Ammon's horn (tissue), 1 donor: Measurements from ENCODE around the gene DPM3.
"Not testable (repeated sequence)": the region's sequence is repeated elsewhere in the genome, so short reads cannot be mapped to it uniquely, and the experiment has no call there.

Source experiments
- DNase-seq: peaks from one replicate; pipeline ENCODE4 v3.0.0-alpha.2; 2016; ENCODE audit warnings: low spot score

The DPM3 gene

DNA sequence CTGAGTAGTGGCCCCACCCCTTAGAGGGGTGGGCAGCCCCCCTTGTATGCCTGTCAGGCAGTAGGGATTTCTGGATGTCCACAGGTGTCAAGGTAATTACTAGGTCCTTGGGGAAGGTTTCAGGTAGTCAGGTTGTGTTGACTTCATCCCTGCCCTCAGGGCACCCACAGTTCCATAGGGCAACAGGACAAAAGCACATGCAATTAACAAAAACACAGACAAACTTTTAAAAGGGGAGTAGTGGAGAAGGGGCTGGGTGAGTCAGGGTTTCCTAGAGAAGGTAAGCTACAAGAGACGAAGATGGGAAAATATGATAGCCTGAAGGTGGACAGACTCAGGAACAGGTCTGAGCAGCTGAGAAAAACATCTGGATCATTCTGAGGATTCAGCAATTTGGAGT, 18.7 kb upstream of the DPM3 start:
- no peak for DNase-seq

DNA sequence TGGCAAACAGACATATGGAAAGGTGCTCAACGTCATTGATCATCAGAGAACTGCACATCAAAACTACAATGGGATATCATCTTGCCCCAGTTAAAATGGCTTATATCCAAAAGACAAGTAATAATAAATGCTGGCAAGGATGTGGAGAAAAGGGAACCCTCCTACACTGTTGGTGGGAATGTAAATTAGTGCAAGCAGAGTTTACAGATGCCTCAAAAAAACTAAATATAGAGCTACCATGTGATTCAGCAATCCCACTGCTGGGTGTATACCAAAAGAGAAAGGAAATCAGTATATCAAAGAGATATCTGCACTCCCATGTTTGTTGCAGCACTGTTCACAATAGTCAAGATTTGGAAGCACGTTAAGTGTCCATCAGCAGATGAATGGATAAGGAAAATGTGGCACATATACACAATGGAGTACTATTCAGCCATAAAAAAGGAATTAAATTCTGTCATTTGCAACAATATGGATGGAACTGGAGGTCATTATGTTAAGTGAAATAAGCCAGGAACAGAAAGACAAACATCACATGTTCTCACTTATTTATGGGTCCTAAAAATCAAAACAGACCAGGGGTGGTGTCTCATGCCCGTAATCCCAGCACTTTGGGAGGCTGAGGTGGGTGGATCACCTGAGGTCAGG, 15.8 kb upstream of the DPM3 start:
- not testable (repeated sequence) for DNase-seq

DNA sequence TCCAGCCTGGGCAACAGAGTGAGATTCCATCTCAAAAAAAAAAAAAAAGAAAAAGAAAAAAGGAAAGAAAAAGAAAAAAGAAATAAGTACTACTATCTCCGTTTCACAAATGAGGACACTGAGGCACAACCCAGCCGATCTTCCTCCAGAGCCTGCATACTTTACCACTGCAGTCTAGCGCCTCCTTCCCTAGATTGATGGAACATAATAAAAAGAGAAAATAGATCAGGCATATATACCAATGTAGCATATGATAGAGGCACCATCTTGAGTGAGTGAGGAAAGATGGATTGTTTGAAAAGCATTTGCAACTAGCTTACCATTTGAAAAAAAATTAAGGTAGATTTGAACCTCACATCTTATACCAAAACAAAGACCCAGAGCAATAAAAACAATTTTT, 5.2 kb upstream of the DPM3 start:
- DNase-seq: no peak

DNA sequence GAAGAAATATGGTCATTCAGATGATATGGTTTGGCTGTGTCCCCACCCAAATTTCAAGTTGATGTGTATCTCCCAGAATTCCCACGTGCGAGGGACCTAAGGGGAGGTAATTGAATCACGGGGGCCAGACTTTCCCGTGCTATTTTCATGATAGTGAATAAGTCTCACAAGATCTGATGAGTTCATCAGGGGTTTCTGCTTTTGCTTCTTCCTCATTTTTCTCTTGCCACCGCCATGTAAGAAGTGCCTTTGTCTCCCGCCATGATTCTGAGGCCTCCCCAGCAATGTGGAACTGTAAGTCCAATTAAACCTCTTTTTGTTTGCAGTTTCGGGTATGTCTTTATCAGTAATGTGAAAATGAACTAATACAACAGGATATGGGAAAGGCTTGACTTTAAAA, 1.4 kb upstream of the DPM3 start:
- no peak for DNase-seq

DNA sequence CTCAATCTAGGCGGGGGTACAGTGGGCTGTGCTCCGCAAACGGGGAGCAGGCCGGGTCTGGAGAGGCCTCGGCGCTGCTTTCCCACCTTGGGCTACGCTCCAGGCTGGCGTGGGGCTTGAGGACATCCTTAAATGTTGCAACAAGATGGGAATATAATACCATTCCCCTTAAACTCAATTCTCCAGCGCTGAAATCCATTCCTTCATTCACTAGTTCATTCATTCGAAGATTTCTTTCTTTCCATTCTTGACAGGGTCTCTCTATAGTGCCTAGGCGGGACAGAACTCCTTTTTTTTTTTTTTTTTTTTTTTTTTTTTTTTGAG, 261 bp upstream of the DPM3 start:
- DNase-seq: no peak

DNA sequence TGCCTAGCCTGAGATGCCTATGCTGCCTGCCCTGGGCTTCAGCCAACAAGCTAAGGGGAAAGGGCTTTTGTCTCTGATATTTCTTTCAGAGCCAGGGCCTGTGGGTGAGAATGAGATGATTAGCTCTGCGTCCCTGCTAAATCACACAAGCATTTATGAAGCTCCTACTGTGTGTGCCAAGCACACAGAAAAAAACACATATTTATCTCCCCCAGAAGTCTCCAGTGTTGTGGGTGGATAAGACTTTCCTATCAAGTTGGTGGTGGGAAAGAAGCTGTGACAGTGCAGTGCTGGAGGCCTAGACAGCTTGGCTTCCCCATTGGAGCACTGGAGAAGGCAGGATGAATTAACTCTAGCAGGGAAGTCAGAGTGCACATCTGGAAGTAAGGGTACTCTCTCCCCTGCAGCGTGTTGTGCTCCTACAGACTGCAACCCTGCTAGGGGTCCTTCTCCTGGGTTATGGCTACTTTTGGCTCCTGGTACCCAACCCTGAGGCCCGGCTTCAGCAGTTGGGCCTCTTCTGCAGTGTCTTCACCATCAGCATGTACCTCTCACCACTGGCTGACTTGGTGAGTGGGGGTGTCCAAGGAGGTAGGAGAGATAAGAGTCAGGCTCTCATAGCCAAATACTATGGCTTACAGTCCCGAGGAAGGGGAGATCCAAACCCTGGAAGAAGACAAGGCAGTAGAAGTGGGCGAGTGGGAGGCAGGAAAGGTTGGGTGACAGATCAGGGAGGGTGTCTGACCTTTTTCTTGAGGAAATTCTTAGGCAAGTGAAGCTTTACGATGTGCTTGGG, 3.0 kb downstream of the DPM3 start:
- DNase-seq: no peak

DNA sequence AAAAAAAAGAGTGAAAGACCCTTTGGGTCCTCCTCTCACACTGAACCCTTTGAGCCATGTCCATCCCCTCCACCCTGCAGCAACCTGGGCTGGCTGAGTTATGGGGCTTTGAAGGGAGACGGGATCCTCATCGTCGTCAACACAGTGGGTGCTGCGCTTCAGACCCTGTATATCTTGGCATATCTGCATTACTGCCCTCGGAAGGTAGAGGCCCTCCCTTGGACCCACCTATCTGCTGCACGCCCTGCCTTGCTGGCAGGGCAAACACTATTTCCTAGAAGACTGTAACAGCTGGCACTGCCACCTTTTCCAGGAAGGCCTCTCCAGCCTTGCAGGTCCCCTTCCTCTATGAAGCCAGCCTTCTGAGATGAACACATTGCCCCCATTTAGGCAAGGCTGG, 3.6 kb downstream of the DPM3 start:
- DNase-seq: no peak

DNA sequence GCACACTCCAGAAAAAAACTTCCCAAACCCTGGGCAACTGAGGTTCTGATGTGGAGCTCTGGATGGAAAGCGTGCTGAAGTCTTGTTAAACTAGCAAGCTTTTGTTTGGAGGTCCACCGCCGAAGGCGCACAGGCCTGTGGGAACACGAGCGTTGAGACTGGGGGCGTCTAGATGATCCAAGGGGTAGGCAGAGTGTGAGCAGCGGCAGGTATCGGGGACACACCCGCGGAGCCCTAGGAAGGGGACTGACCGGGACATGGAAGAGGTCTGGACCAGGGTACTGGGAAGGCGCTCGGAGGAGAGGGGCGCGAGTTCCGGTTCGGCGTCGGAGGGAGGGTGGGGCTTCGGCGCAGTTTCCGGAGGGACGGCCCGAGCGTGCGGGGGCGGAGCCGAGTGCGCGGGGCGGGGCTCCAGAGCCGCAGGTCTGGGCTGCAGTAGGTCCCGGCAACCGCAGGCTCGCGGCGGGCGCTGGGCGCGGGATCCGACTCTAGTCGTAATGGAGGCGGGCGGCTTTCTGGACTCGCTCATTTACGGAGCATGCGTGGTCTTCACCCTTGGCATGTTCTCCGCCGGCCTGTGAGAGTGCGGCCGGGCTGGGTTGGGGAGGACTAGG, 4.8 kb downstream of the DPM3 start, which contains the start of gene SLC50A1:
SLC50A1 (plus strand) TSS at position 438 of the 614 bp plus-strand sequence; CDS start at position 498, 60 bp downstream.
- DNase-seq: peak; percentile 96

DNA sequence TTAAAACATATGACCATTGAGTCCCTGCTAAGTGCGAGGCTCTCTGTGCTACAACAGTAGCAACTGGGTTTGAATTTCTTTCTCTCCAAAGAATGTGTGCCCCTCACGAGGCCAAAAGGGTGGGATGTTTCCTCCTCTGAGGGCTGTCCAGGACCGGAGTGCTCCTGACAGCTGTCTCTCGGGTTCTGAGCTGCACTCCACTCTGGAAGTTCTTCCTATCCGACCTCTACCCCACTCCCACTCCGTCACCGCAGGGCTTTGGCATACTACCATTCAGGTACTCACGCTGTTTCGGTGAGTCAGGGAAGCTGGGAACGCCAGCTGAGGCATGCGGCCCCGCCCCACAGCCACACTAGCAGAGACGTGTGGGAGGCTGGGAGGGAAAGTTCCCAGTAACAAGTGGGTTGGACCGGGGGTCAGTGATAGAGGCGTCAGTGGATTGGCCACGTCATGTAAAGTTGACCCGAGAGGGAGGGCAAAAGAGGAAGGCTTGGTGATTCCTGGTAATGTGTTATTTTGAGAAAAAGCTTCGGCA, 5.4 kb downstream of the DPM3 start:
- peak; percentile 77 for DNase-seq

DNA sequence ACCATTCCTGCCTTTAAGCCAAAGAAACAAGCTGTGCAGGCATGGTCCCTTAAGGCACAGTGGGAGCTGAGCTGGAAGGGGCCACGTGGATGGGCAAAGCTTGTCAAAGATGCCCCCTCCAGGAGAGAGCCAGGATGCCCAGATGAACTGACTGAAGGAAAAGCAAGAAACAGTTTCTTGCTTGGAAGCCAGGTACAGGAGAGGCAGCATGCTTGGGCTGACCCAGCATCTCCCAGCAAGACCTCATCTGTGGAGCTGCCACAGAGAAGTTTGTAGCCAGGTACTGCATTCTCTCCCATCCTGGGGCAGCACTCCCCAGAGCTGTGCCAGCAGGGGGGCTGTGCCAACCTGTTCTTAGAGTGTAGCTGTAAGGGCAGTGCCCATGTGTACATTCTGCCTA, 6.0 kb downstream of the DPM3 start:
- no peak for DNase-seq

DNA sequence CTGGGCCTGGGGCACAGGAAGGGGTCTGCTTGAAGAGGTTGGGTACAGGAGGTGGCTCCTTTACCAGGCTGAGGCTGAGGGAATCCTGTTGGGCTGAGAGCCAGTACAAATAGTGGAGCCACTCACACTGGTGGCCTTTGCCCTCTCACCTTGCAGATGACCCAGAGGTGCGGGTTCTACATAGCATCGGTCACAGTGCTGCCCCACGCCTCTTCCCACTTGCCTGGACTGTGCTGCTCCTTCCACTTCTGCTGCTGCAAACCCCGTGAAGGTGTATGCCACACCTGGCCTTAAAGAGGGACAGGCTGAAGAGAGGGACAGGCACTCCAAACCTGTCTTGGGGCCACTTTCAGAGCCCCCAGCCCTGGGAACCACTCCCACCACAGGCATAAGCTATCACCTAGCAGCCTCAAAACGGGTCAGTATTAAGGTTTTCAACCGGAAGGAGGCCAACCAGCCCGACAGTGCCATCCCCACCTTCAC, 6.5 kb downstream of the DPM3 start:
- no peak for DNase-seq

DNA sequence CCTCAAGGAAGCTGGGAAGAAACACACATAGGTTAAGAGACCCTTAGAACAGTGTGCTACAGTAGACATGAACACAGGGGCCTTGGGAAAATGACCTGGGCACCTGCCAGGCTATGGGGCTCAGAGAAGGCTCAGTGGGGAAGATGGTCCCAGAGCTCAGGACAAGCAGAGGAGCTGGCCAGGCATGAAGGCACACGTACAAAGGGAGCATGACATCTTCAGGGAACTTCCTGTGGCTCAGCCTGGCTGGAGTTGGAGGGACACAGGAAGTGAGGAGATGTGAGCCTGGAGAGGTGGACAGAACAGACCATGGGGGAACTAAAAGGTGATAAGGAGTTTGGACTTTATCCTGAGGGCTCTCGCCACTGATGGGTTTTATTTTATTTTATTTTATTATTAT, 8.5 kb downstream of the DPM3 start:
- no peak for DNase-seq

DNA sequence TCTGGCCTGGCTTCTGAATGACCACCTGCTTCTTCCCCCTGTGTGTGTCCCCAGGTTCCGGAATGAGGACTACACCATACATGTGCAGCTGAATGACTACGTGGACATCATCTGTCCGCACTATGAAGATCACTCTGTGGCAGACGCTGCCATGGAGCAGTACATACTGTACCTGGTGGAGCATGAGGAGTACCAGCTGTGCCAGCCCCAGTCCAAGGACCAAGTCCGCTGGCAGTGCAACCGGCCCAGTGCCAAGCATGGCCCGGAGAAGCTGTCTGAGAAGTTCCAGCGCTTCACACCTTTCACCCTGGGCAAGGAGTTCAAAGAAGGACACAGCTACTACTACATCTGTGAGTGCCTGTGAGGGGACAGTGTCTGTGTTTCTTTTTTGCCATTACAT, 9.0 kb downstream of the DPM3 start:
- no peak for DNase-seq

DNA sequence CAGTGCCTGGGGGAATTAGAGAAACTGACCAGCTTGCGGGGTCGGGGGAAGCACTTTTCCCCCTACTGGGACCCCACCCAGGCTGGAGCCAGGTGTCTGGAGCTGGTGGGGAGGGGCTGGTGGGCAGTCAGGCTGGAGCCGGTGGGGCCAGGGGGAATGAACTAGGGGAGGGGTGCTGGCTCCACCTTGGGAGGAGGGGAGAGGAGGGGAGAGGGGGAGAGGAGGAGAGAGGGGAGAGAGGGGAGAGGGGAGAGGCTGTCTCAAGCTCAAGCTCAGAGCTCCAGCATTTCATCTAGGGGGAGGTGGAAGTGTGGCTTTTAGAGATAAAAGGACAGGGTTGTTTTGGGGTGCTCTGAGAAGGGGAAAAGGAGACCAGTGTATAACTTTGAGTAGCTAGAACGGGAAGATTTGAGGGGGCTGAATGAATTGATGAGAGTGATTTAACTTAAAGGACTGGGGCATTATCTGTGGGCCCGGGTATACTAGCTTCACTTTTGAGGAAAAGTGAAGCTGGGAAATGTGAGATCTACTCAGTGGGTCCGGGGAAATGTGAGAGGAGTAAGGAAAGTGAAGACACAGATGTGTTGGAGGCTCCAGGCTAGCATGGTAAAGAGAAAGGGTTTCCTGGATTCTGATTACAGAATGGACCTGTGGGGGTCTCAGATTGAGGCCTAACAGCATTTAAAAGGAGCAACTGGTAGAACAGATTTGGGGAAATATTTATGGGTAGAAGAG, 9.9 kb downstream of the DPM3 start:
- DNase-seq: no peak

DNA sequence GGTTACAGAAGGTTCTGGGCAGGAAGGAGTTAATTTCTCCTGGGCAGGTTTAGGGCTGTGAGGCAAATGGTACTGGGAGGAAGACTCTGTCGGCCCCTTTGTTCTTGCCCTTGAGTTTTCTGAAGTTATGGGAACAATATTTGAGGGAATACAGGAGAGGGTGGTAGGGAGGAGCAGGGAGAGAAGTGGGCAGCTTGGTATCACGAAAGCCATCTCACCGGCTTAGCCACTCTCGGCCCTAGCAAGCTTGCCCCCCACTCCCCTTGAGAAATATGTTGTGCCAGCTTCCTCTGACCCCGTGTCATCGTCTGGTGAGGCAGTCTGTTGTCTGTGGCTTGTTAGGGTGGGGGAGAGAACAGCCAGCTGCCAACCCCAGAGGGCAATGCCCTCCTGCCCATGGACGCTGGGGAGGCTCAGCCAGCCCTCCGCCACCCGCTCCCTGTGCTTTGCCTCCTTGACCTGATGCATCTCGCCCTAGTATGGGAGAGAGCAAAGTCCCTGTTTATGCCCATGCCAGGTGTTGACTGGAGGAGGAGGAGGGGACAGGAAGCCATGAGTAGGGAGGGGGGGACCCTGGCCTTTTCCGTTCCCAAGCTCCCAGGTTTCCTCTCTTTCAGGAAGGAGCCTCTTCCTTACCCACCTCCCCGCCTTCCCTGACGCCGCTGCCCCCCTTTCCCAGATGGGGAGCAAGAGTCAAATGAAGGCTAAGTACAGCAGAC, 11.4 kb downstream of the DPM3 start:
- DNase-seq: peak; percentile 77

DNA sequence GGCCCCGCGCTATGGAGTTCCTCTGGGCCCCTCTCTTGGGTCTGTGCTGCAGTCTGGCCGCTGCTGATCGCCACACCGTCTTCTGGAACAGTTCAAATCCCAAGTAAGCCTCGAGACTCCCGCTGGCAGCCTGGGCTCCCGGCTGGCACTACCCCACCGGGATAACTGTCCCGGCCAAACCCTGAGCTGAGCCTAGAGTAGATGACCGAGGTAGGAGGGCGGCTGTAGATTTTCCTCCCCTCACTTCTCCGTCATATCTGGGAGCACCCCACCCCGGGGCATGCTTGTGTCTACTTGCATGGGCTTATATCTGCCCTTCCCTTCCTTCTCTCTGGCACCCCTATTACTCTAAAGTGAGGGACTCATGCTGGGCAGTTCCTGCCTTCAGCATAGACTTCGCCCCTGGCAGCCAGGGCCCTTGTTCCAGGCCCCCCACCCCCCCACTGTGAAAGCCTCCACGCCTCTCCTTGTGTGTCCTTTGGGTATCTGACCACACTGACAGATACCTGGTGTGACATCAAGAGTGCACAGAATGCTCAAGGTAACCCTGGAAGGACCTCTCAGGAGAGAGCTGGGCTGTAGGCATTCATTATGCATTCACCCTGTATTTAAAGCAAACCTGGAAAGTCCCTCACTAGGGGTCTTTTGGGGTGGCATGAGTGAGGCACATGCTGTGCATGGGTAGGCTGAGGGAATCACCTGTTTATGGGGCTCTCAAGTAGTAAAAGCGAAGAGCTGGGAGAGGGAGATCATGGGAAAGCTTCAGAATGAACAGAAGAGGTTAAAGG, 12.2 kb downstream of the DPM3 start:
- no peak for DNase-seq

DNA sequence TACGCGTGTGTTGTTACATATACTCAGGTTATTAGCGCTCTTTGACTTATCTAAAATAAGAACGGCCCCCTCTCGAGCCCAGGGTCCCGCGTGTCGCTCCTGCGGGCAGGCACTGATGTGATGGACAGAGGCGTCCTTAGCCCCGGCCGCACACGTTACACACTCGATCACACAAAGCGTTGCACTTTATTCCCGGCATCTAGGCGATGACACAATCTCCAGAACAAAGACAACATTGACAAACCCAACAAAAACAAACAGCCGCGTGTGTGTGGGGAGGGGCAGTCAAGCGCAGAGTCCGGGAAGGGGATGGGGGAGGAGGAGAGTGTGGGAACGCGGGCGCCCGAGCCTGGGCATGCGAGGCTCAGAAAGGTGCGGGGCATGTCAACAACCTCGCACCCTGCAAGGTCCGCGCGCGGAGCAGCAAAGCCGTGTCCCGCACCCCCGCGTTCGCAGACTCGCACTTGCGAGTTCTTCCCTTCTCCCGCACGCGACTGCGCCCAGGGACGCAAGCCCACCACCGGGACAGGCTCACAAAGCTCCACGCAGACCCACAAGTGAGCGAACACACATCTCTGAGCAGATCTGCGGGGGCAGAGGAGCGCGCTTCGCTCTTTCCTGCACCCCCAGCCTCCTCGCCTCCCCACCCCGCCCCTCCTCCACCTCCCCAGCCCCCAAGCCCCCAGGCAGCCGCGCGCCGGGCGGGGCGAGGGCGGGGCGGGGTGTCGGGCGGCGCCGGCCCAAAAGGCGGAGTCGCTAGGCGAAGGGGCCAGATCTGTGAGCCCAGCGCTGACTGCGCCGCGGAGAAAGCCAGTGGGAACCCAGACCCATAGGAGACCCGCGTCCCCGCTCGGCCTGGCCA, 13.0 kb downstream of the DPM3 start, which contains the start of gene EFNA1:
EFNA1 (plus strand) TSS at position 772 of the 862 bp plus-strand sequence. CDS start 102 bp downstream, outside the sequence.
- peak; percentile 96 for DNase-seq

DNA sequence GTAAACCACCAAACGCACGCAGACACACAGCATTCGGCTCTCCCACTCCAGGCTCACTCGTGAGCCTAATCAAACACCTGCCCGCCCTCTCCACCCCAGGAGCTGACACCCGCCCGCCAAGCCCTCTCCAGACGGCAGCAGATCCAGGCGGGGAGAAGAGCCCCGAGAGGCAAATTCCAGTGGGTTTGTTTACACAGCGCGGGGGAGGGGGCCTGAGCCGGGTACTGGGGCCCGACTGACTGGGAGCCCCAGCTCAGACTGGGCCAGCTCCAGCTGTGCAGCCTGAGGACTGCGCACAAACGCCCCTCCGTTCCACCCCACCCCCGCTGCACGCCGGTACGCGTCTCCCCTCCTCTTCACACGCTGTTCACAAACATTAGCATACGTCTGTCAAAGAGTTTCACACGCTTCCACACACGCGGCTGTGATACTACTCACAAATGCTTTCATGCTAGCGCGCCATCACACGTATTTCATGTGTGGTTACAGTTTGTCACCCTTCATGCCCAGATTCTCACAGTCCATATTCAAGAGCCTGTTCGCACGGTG, 13.7 kb downstream of the DPM3 start:
- peak; percentile 78 for DNase-seq

DNA sequence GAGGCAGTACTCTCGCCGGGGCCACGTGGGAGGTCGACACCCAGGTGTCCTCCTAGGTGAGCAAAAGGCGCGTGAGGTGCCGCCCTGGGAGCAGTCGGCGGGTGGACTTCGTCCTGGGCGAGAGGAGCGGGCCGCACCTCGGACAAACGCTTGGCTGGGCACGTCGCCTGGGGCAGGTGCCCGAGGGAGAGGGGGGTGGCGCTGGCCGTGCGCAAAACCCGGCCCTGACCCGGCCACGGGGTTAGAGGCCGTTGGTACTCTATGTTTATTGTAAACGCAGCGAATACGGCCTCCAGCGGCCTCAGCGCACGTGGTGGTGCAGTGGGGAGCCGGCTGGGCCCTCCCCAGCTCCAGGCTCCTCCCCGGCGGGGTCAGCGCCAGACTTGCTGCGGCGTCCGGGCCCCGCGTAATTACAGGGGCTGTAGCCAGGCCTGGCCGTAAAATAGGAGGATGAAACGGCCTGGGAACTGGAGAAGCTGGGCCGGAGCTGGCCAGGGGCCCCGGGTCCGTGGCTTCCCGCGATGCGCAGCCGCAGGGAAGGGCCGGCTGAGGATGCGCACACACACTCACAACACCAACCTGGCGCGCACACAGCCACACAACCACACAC, 14.3 kb downstream of the DPM3 start:
- peak; percentile 84 for DNase-seq
